Activated T-helper 1 cell treated with anti-CD3 and anti-CD28 coated beads, Interleukin-12 subunit alpha, Interleukin-12 subunit beta, Interleukin-2, Interleukin-4 antibody, amounts not matched to agents 30 ng/mL and 10 ng/mL and 1 ng/mL, durations not matched to agents 14 hours and 24 hours and 36 hours (primary cell): ENCODE data around the gene POLDIP2. TPM values are rescaled to one million over a fixed set of nuclear protein-coding genes. Genes with fewer than 3 reads are reported as not detected.
A peak's percentile ranks its signal among the peaks of the same experiment; 100 is the strongest.

Source experiments
- DNase-seq: peaks from one replicate; pipeline ENCODE4 v3.0.0; 2021; ENCODE audit warnings: low spot score
- H3K27ac Mint-ChIP-seq: one replicate; pipeline ENCODE4 v1.8.0; 2021; ENCODE audit warnings: mild to moderate bottlenecking, mixed read lengths
- H3K27me3 Mint-ChIP-seq: one replicate; pipeline ENCODE4 v1.8.0; 2022; ENCODE audit warnings: mild to moderate bottlenecking, moderate library complexity, mixed read lengths; ENCODE audit not compliant: insufficient read depth
- H3K36me3 Mint-ChIP-seq: one replicate; pipeline ENCODE4 v1.8.0; 2021; ENCODE audit warnings: low read depth, mixed read lengths
- H3K4me1 Mint-ChIP-seq: one replicate; pipeline ENCODE4 v1.8.0; 2021; ENCODE audit warnings: low read depth, mixed read lengths
- H3K4me3 Mint-ChIP-seq: one replicate; pipeline ENCODE4 v1.8.0; 2021; ENCODE audit warnings: mild to moderate bottlenecking, moderate library complexity, mixed read lengths
- H3K9me3 Mint-ChIP-seq: one replicate; pipeline ENCODE4 v1.8.0; 2021; ENCODE audit warnings: mixed read lengths
- intact Hi-C: fragments of 100-400 bp; cut with micrococcal nuclease; formaldehyde crosslinking; loops from one replicate; pipeline ENCODE4 v1.15.1; 2024
- total RNA-seq: library from RNA; stranded (reverse); gene quantifications from 2 replicates; pipeline ENCODE4 v1.2.3, GENCODE V29; 2022

POLDIP2 gene
- total RNA-seq, 1 donor from 2014 or later: 110 TPM

GRCh38 chr17:28325211-28325610, 32.1 kb downstream of the POLDIP2 start:
- no peak for DNase-seq
- Mint-ChIP-seq H3K4me1 (peaks cover 38% of the 10 kb centered on the region), H3K36me3 (peaks cover 36% of the 10 kb centered on the region), H3K27me3 (no peaks in the 10 kb centered on the region), H3K4me3 (no peak overlapping the region), H3K27ac (no peak overlapping the region), H3K9me3 (no peaks in the 10 kb centered on the region)
- intact Hi-C loops: no loop called here

GRCh38 chr17:28324781-28325180, 32.5 kb downstream of the POLDIP2 start:
- Mint-ChIP-seq H3K4me1 (peaks cover 42% of the 10 kb centered on the region), H3K36me3 (peaks cover 40% of the 10 kb centered on the region), H3K4me3 (no peak overlapping the region), H3K9me3 (no peaks in the 10 kb centered on the region), H3K27ac (no peak overlapping the region), H3K27me3 (no peaks in the 10 kb centered on the region)
- intact Hi-C loops: no loop called here
- no peak for DNase-seq

GRCh38 chr17:28324267-28324745, 33.0 kb downstream of the POLDIP2 start:
- peaks cover 45% of the 10 kb centered on the region for H3K4me1 Mint-ChIP-seq
- H3K4me3 Mint-ChIP-seq: no peak overlapping the region
- intact Hi-C loops: no loop called here
- H3K27ac Mint-ChIP-seq: no peak overlapping the region
- H3K27me3 Mint-ChIP-seq: no peaks in the 10 kb centered on the region
- DNase-seq: no peak
- peaks cover 40% of the 10 kb centered on the region for H3K36me3 Mint-ChIP-seq
- no peaks in the 10 kb centered on the region for H3K9me3 Mint-ChIP-seq

GRCh38 chr17:28320215-28321061, 36.9 kb downstream of the POLDIP2 start:
- intact Hi-C loops: no loop called here
- H3K27me3 Mint-ChIP-seq: no peaks in the 10 kb centered on the region
- peaks cover 19% of the 10 kb centered on the region for H3K36me3 Mint-ChIP-seq
- peaks cover 48% of the 10 kb centered on the region for H3K4me1 Mint-ChIP-seq
- H3K9me3 Mint-ChIP-seq: no peaks in the 10 kb centered on the region
- peak overlapping the region; percentile 94 for H3K27ac Mint-ChIP-seq
- peak overlapping the region; percentile 96 for H3K4me3 Mint-ChIP-seq
- DNase-seq: no peak

GRCh38 chr17:28319598-28319935, 37.8 kb downstream of the POLDIP2 start:
- Mint-ChIP-seq H3K36me3 (peaks cover 19% of the 10 kb centered on the region), H3K27me3 (no peaks in the 10 kb centered on the region), H3K27ac (peak overlapping the region; percentile 94), H3K4me3 (peak overlapping the region; percentile 96), H3K9me3 (no peaks in the 10 kb centered on the region), H3K4me1 (peaks cover 48% of the 10 kb centered on the region)
- intact Hi-C loops: loop anchor here (1.0 to 5.0 kb wide), 11 partner anchors 8 to 633 kb away; partner anchors contain the start of genes IFT20, PHF12, POLDIP2 and TNFAIP1
- DNase-seq: no peak

GRCh38 chr17:28318759-28319597, 38.3 kb downstream of the POLDIP2 start, which contains the start of gene TMEM97:
Gene TMEM97 (plus strand): TSS chr17:28319200. CDS start chr17:28319240, 40 bp downstream.
- peak within 1 kb of the TSS; percentile 96 for H3K4me3 Mint-ChIP-seq
- peaks cover 19% of the 10 kb centered on the region for H3K36me3 Mint-ChIP-seq
- DNase-seq: peak; percentile 96
- no peaks in the 10 kb centered on the region for H3K9me3 Mint-ChIP-seq
- peaks cover 48% of the 10 kb centered on the region for H3K4me1 Mint-ChIP-seq
- intact Hi-C loops: loop anchor here (1.0 to 5.0 kb wide), 11 partner anchors 8 to 633 kb away; partner anchors contain the start of genes IFT20, PHF12, POLDIP2 and TNFAIP1
- H3K27me3 Mint-ChIP-seq: no peaks in the 10 kb centered on the region
- H3K27ac Mint-ChIP-seq: peak within 1 kb of the TSS; percentile 94

GRCh38 chr17:28317966-28318758, 39.2 kb downstream of the POLDIP2 start:
- Mint-ChIP-seq H3K27ac (peak overlapping the region; percentile 94), H3K4me1 (peaks cover 48% of the 10 kb centered on the region), H3K27me3 (peaks cover 5% of the 10 kb centered on the region), H3K9me3 (no peaks in the 10 kb centered on the region), H3K36me3 (peaks cover 19% of the 10 kb centered on the region), H3K4me3 (peak overlapping the region; percentile 96)
- intact Hi-C loops: loop anchor here (2.0 to 5.0 kb wide), 5 partner anchors 55 to 634 kb away; partner anchors contain the start of gene PHF12
- DNase-seq: no peak

- Mint-ChIP-seq H3K27me3 (peaks cover 8% of the 10 kb centered on the region), H3K9me3 (no peaks in the 10 kb centered on the region), H3K27ac (peak overlapping the region; percentile 9), H3K36me3 (peaks cover 15% of the 10 kb centered on the region), H3K4me3 (peak overlapping the region; percentile 96), H3K4me1 (peaks cover 39% of the 10 kb centered on the region)
- intact Hi-C loops: loop anchor here (5.0 kb wide), 2 partner anchors 510 to 635 kb away; partner anchors contain the start of gene PHF12
- no peak for DNase-seq
Measured at GRCh38 chr17:28317099-28317965, 40.0 kb downstream of the POLDIP2 start.

GRCh38 chr17:28315846-28316705, 41.3 kb downstream of the POLDIP2 start:
- H3K36me3 Mint-ChIP-seq: peaks cover 11% of the 10 kb centered on the region
- H3K27me3 Mint-ChIP-seq: peaks cover 8% of the 10 kb centered on the region
- no peak for DNase-seq
- no peak overlapping the region for H3K4me3 Mint-ChIP-seq
- intact Hi-C loops: loop anchor here (5.0 kb wide), 2 partner anchors 509 to 636 kb away; partner anchors contain the start of gene PHF12
- H3K4me1 Mint-ChIP-seq: peaks cover 29% of the 10 kb centered on the region
- H3K9me3 Mint-ChIP-seq: no peaks in the 10 kb centered on the region
- peak overlapping the region; percentile 19 for H3K27ac Mint-ChIP-seq

- H3K36me3 Mint-ChIP-seq: no peaks in the 10 kb centered on the region
- no peaks in the 10 kb centered on the region for H3K9me3 Mint-ChIP-seq
- peaks cover 8% of the 10 kb centered on the region for H3K27me3 Mint-ChIP-seq
- H3K27ac Mint-ChIP-seq: no peak overlapping the region
- no peak overlapping the region for H3K4me3 Mint-ChIP-seq
- intact Hi-C loops: no loop called here
- no peak for DNase-seq
- H3K4me1 Mint-ChIP-seq: peaks cover 13% of the 10 kb centered on the region
Measured at GRCh38 chr17:28313841-28314240, 43.5 kb downstream of the POLDIP2 start.

GRCh38 chr17:28306954-28307401, 50.3 kb downstream of the POLDIP2 start:
- Mint-ChIP-seq H3K4me3 (no peak overlapping the region), H3K36me3 (no peaks in the 10 kb centered on the region), H3K27me3 (peaks cover 27% of the 10 kb centered on the region), H3K4me1 (no peaks in the 10 kb centered on the region), H3K27ac (no peak overlapping the region), H3K9me3 (no peaks in the 10 kb centered on the region)
- intact Hi-C loops: no loop called here
- DNase-seq: no peak
